C4-2B (cell line): ENCODE measurements around the gene PDE1A.

Experiments used
- H3K27ac ChIP-seq: fragments of 450-650 bp; 2 replicates; pipeline ENCODE4 v1.5.1; 2017
- CTCF ChIP-seq: fragments of 450-650 bp; conservative IDR thresholded peaks from 2 replicates; pipeline ENCODE4 v1.5.1; 2017; ENCODE audit warnings: mild to moderate bottlenecking
- ZFX ChIP-seq: fragments of 450-650 bp; IDR thresholded peaks from 2 replicates; pipeline ENCODE4 v1.6.1; 2017

Gene PDE1A

DNA sequence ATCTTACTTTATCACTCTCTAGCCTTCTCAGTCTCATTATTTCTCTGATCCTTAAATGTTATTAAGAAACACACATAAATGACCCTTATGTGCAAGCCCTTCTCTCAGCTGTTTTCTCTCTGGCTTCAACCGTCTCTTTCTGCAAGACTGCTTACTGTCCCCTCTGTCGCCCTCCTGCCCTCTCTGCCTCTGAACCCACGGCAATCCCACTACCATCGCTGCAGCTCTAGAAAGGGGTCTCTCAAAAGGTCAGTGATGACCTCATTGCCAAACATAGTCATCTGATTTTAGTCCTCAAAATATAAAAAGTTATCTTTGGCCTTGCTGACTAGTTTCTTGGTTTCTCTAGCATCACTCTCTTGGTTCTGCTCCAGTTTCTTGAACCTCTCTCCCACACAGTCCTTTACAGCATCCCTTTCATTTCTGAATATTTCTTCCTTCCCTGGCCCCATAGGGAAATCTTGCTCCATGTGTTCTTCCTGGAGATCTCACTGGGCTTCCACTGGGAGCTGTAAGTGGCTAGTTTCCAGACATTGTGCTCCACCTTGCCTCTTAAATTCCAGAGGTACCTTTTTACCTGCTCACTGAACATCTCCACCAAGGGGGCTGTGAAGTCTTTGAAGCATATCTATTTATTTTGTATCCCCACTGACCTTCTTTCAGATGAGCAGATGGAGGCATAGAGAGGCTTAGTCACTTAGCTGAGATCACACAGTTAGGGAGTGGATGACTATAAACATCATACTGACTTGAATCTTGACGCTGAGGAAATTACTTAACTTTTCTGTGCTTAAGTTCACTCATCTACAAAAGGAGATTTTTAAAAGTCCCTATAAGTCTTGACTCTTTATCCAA, 96.2 kb downstream of the PDE1A start:
- H3K27ac ChIP-seq, result no peak overlapping the region
- TF ChIP-seq CTCF, result no peak
- TF ChIP-seq ZFX, result no peak

DNA sequence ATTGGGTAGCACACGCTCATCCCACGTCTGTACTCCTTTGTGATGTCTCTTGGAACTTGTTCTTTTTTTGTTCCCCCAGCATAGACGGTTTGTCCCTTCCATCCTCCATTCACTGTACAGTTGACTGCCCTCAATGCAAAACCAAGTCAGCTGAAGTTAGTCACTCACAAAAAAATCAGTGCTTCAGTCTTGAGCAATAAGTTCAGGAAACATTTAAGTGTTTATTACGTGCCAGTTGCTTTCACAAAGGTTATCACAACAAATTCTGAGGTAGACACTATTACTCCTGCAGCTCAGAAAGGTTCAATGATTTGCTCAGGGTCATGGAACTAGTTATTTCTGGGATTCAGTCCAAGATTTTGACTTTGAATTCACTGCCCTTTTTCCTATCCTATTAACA, 102.2 kb downstream of the PDE1A start:
- H3K27ac ChIP-seq, result no peak overlapping the region
- TF ChIP-seq CTCF, result no peak
- no peak for TF ChIP-seq ZFX

- no peak for TF ChIP-seq CTCF
- no peak for TF ChIP-seq ZFX
- H3K27ac ChIP-seq, result no peak overlapping the region
Measured at GRCh38 chr2:182321096-182321495, 105.7 kb downstream of the PDE1A start.

GRCh38 chr2:182319556-182320505, 107.0 kb downstream of the PDE1A start:
- TF ChIP-seq ZFX, result no peak
- TF ChIP-seq CTCF, result no peak
- no peak overlapping the region for H3K27ac ChIP-seq

- no peak for TF ChIP-seq CTCF
- no peak for TF ChIP-seq ZFX
- H3K27ac ChIP-seq, result no peak overlapping the region
Measured at GRCh38 chr2:182318466-182319220, 108.2 kb downstream of the PDE1A start.

GRCh38 chr2:182316950-182317349, 109.9 kb downstream of the PDE1A start:
- no peak overlapping the region for H3K27ac ChIP-seq
- TF ChIP-seq ZFX (no peak), CTCF (no peak)
